Activated T-cell treated with anti-CD3 and anti-CD28 coated beads for 48 hours (primary cell): ENCODE measurements around the gene PIF1.
"Not testable (repeated sequence)": the region's sequence is repeated elsewhere in the genome, so short reads cannot be mapped to it uniquely, and the experiment has no call there.

Experiments
- DNase-seq: peaks from one replicate; pipeline ENCODE4 v3.0.0-alpha.2; 2020; ENCODE audit warnings: low read depth

The PIF1 gene

GRCh38 chr15:64847448-64847847 lies 22.0 kb upstream of the PIF1 start:
- no peak for DNase-seq

- no peak for DNase-seq
These were observed 21.6 kb upstream of the PIF1 start for GRCh38 chr15:64847016-64847415.

- DNase-seq, result no peak
These were observed 20.6 kb upstream of the PIF1 start for GRCh38 chr15:64845831-64846595.

GRCh38 chr15:64845183-64845611 lies 19.8 kb upstream of the PIF1 start:
- no peak for DNase-seq

GRCh38 chr15:64844576-64845145 lies 19.2 kb upstream of the PIF1 start:
- no peak for DNase-seq

GRCh38 chr15:64843991-64844390 lies 18.5 kb upstream of the PIF1 start:
- no peak for DNase-seq

GRCh38 chr15:64842986-64843561 lies 17.6 kb upstream of the PIF1 start:
- no peak for DNase-seq

GRCh38 chr15:64842096-64842939 lies 16.9 kb upstream of the PIF1 start:
- no peak for DNase-seq

- peak; percentile 80 for DNase-seq
These were observed 16.1 kb upstream of the PIF1 start, which contains the start of gene PLEKHO2 for GRCh38 chr15:64841344-64842095. TSS of gene PLEKHO2 (plus strand) at chr15:64841915. CDS start at chr15:64842017, 102 bp downstream.

GRCh38 chr15:64841060-64841343 lies 15.6 kb upstream of the PIF1 start:
- no peak for DNase-seq

GRCh38 chr15:64837502-64837901 lies 12.1 kb upstream of the PIF1 start:
- no peak for DNase-seq

GRCh38 chr15:64836023-64836536 lies 10.6 kb upstream of the PIF1 start:
- no peak for DNase-seq

GRCh38 chr15:64833690-64834089 lies 8.2 kb upstream of the PIF1 start:
- no peak for DNase-seq

- no peak for DNase-seq
These were observed 3.5 kb upstream of the PIF1 start for GRCh38 chr15:64828985-64829384.

- no peak for DNase-seq
These were observed 467 bp downstream of the PIF1 start for GRCh38 chr15:64824929-64825430.

- DNase-seq, result no peak
These were observed 9.0 kb downstream of the PIF1 start for GRCh38 chr15:64816452-64816851.

GRCh38 chr15:64814965-64815364 lies 10.5 kb downstream of the PIF1 start:
- not testable (repeated sequence) for DNase-seq

- not testable (repeated sequence) for DNase-seq
These were observed 11.2 kb downstream of the PIF1 start for GRCh38 chr15:64814283-64814682.

GRCh38 chr15:64813075-64813474 lies 12.4 kb downstream of the PIF1 start:
- no peak for DNase-seq

- DNase-seq, result no peak
These were observed 14.7 kb downstream of the PIF1 start for GRCh38 chr15:64810497-64811326.
